Measurements from ENCODE around the gene RIN3. TPM values are rescaled to one million over a fixed set of nuclear protein-coding genes. Genes with fewer than 3 reads are reported as not detected.

RIN3 gene
- total and polyA plus RNA-seq, 10 of the 15 experiments (the other 5 are each of a cell fraction or from before 2014, with no cell fraction given), result 0.91 to 23.3 (median 6.3) TPM

GRCh38 chr14:92644970-92645515 is 131.5 kb downstream of the RIN3 start (continued):
- TF ChIP-seq E4F1 (IDR thresholded peaks at IDR 0.05; ENCODE audit: borderline replicate concordance, partially characterized antibody) (no peak), YY1 (IDR thresholded peaks at IDR 0.05; ENCODE audit: low read depth, low read length) (no peak), GATAD2B (conservative IDR thresholded peaks at IDR 0.05; ENCODE audit: low read depth) (no peak), ZNF687 (IDR thresholded peaks at IDR 0.05) (no peak), NKRF (conservative IDR thresholded peaks at IDR 0.05) (no peak), MYC (IDR thresholded peaks at IDR 0.05; ENCODE audit: insufficient read depth, insufficient read length, insufficient replicate concordance, low read length, severe bottlenecking) (no peak)
